ENCODE measurements around the gene SHE.

- TF ChIP-seq CTCF (conservative IDR thresholded peaks at IDR 0.05 in 1 of 2, IDR thresholded peaks at IDR 0.05 in 1 of 2; ENCODE audit: extremely low read depth in 1 of 2, insufficient read depth in 1 of 2, low read depth in 1 of 2, low read length in 2 of 2) (no peak), EZH2 (IDR thresholded peaks at IDR 0.05; ENCODE audit: borderline replicate concordance, low read length) (no peak)
Measured at GRCh38 chr1:154485910-154486496, 16.2 kb downstream of the SHE start.

Data from mammary epithelial cell (primary cell).